Chondrocyte (in vitro differentiated cells): ENCODE measurements around the gene CDC73. TPM values are rescaled to one million over a fixed set of nuclear protein-coding genes. Genes with fewer than 3 reads are reported as not detected.

ENCODE experiments used
- DNase-seq: peaks from one replicate; pipeline ENCODE4 v3.0.0; 2021; ENCODE audit warnings: mixed read lengths, low spot score
- H3K27ac Mint-ChIP-seq: one replicate; pipeline ENCODE4 v1.8.0; 2021; ENCODE audit warnings: mild to moderate bottlenecking, moderate library complexity, mixed read lengths; ENCODE audit not compliant: unreplicated experiment
- H3K27me3 Mint-ChIP-seq: 2 replicates; pipeline ENCODE4 v1.8.0; 2021; ENCODE audit warnings: low read depth, mixed read lengths
- H3K36me3 Mint-ChIP-seq: 2 replicates; pipeline ENCODE4 v1.8.0; 2021; ENCODE audit warnings: low read depth, mixed read lengths
- H3K4me1 Mint-ChIP-seq: 2 replicates; pipeline ENCODE4 v1.8.0; 2021; ENCODE audit warnings: low read depth, mild to moderate bottlenecking, mixed read lengths
- H3K4me3 Mint-ChIP-seq: one replicate; pipeline ENCODE4 v1.8.0; 2021; ENCODE audit warnings: mild to moderate bottlenecking, moderate library complexity, mixed read lengths; ENCODE audit not compliant: unreplicated experiment
- H3K9me3 Mint-ChIP-seq: 2 replicates; pipeline ENCODE4 v1.8.0; 2021; ENCODE audit warnings: low read depth, mixed read lengths
- long read RNA-seq: library from polyadenylated mRNA; stranded (forward); transcript quantifications from one replicate; pipeline ENCODE4 v2.0.0, GENCODE V29; 2021
- total RNA-seq: library from RNA; stranded (reverse); gene quantifications from 3 replicates; pipeline ENCODE4 v1.2.1, GENCODE V29; 2021
- TF ChIP-seq, protein P1 (sequence below): fragments of 200-600 bp; sonication (generic); IDR thresholded peaks from 2 replicates; pipeline ENCODE4 v1.5.0; 2021; ENCODE audit warnings: antibody characterized with exemption, mild to moderate bottlenecking, moderate library complexity

Gene CDC73
- total RNA-seq: 63.2 to 80.7 TPM (median 69.4 TPM) in 3 replicates
- long read RNA-seq, full-length matches to known transcripts: 100 of 116 reads
- long read RNA-seq, partial matches to known transcripts: 6 of 116 reads
- long read RNA-seq, other reads (novel, unspliced or antisense): 10 of 116 reads

DNA sequence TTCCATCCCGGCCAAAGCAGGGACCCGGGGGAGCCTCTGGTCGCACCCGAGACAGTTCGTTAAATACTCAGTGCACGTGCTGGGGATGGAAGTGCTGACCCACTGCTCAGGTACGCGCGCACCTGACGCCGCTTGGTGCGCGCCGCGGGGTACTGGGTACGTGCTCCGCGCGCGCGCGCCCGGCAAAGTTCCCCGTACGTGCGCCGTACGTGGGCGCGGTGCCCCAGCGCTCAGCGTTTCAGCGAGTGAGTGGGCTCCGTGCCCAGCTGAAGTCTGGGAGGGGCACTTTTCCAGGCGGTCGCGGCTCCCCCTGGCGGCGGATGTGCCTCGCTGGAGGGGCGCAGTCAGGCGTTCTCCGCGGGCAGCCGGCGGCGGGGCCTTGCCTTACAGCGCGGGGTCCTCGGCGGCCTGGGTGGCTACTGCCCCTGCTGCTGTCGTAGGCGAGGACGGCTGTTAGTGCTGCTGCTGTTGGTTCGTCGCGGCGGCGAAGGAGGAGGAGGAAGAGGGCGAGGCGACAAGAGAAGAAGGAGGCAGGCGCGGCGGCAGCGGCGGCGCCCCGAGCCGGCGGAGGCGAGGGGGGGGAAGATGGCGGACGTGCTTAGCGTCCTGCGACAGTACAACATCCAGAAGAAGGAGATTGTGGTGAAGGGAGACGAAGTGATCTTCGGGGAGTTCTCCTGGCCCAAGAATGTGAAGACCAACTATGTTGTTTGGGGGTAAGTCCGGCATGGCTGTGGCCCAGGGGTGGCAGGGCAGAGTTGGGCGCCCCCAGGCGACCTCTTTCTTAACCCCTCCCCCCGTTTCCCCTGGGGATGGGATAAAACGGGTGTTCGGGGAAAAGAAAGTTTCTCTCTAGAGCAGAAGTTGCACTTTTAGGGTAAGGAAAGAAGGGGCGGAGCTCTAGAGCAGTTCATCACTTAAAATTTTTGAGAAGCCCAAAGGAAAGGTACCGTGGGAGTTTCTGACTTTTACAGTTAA lies at the start of gene CDC73:
CDC73 (plus strand) TSS at position 416 of the 978 bp plus-strand sequence; CDS start at position 586, 170 bp downstream.
- peak within 1 kb of the TSS; percentile 99 for H3K27ac Mint-ChIP-seq
- peak; percentile 99 for DNase-seq
- TF ChIP-seq, protein P1, sequence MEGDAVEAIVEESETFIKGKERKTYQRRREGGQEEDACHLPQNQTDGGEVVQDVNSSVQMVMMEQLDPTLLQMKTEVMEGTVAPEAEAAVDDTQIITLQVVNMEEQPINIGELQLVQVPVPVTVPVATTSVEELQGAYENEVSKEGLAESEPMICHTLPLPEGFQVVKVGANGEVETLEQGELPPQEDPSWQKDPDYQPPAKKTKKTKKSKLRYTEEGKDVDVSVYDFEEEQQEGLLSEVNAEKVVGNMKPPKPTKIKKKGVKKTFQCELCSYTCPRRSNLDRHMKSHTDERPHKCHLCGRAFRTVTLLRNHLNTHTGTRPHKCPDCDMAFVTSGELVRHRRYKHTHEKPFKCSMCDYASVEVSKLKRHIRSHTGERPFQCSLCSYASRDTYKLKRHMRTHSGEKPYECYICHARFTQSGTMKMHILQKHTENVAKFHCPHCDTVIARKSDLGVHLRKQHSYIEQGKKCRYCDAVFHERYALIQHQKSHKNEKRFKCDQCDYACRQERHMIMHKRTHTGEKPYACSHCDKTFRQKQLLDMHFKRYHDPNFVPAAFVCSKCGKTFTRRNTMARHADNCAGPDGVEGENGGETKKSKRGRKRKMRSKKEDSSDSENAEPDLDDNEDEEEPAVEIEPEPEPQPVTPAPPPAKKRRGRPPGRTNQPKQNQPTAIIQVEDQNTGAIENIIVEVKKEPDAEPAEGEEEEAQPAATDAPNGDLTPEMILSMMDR: peak; percentile 97

DNA sequence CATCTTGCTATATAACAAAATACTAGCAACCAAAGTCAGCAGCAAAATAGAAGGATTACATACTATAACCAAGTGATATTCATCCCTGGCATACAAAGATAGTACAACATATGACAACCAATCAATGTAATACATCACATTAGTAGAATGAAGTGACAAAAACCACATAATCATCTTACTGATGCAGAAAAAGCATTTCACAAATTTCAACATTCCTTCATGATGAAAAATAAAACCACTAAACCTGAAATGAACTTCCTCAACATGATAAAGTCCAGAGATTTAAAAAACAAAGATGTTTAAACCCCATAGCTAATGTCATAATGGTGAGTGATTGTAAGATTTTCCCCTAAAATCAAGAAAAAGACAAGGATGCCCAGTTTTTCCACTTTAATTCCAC lies 43.8 kb upstream of the CDC73 start:
- TF ChIP-seq, protein P1: no peak
- peaks cover 12% of the 10 kb centered on the region for H3K9me3 Mint-ChIP-seq
- H3K4me3 Mint-ChIP-seq: no peak overlapping the region
- no peaks in the 10 kb centered on the region for H3K4me1 Mint-ChIP-seq
- no peak overlapping the region for H3K27ac Mint-ChIP-seq
- H3K36me3 Mint-ChIP-seq: peaks cover 33% of the 10 kb centered on the region
- DNase-seq: no peak
- no peaks in the 10 kb centered on the region for H3K27me3 Mint-ChIP-seq

More for the DNA sequence above, at the start of gene CDC73:
- Mint-ChIP-seq H3K4me3 (peak within 1 kb of the TSS; percentile 86), H3K9me3 (no peaks in the 10 kb centered on the region), H3K36me3 (peaks cover 4% of the 10 kb centered on the region), H3K27me3 (no peaks in the 10 kb centered on the region), H3K4me1 (peaks cover 36% of the 10 kb centered on the region)

DNA sequence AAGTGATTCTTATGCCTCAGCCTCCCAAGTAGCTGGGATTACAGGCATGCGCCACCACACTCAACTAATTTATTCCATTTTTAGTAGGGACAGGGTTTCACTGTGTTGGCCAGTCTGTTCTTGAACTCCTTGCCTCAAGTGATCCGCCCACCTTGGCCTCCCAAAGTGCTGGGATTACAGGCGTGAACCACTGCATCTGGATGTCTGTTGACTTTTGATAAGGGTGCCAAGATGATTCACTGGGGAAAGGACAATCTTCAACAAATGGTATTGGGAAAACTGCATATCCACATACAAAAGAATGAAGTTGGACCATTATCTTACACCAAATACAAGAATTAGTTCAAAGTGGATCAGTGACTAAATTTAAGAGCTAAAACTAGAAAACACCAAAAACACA lies 42.6 kb upstream of the CDC73 start:
- Mint-ChIP-seq H3K4me3 (no peak overlapping the region), H3K27me3 (no peaks in the 10 kb centered on the region), H3K9me3 (peaks cover 12% of the 10 kb centered on the region), H3K36me3 (peaks cover 39% of the 10 kb centered on the region), H3K4me1 (no peaks in the 10 kb centered on the region), H3K27ac (no peak overlapping the region)
- TF ChIP-seq, protein P1: no peak
- no peak for DNase-seq

DNA sequence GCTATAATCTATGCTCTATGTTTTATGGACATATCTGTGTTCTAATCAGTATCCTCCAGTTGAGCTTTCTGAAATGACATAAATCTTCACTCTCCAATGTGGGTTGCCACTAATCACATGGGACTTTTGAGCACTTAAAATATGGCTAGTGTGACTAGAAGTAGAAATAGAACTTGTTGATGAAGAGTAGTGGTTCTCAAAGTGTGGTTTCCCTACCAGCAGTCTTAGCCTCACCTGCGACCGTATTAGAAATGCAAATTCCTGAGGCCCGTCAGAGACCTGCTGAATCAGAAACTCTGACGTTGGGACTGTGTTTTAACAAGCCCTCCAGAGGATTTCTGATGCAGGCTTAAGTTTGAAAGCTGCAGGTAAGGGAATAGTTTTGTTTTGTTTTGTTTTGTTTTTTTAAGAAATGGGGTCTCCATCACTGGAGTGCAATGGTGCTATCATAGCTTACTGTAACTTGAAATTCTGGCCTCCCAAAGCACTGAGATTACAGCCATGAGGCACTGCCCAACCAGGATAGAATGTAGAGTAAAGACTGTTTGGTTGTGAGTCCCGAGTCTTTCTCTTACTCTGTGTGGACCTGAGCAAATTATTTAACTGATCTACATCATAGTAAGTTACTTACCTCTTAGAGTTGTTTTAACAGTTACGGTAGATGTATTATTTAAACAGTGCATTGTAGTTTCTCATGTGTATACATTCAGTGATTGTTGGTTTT lies 38.3 kb upstream of the CDC73 start:
- no peak overlapping the region for H3K27ac Mint-ChIP-seq
- no peaks in the 10 kb centered on the region for H3K27me3 Mint-ChIP-seq
- H3K4me3 Mint-ChIP-seq: no peak overlapping the region
- TF ChIP-seq, protein P1: no peak
- H3K9me3 Mint-ChIP-seq: peaks cover 3% of the 10 kb centered on the region
- peaks cover 36% of the 10 kb centered on the region for H3K36me3 Mint-ChIP-seq
- peaks cover 18% of the 10 kb centered on the region for H3K4me1 Mint-ChIP-seq
- DNase-seq: no peak

DNA sequence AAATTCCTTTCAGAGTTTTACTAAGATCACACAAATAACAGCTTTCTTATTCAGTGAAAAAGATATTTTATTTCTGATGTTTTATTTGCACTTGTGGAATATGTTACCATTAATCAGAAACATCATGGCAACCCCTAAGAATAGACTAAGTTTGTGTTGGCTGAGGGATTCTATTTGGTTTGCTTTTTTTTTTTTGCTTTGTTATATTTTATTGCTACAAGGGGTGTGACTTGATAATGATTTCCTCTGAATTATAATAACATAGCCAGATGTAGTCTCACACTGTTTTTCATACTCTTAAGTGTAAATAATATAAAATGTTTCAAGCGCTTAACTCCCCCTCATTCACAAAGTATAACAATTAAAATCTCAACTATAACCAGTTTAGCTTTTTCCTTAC lies 36.6 kb upstream of the CDC73 start:
- DNase-seq: no peak
- H3K4me1 Mint-ChIP-seq: peaks cover 18% of the 10 kb centered on the region
- no peaks in the 10 kb centered on the region for H3K27me3 Mint-ChIP-seq
- H3K27ac Mint-ChIP-seq: no peak overlapping the region
- peaks cover 24% of the 10 kb centered on the region for H3K36me3 Mint-ChIP-seq
- TF ChIP-seq, protein P1: no peak
- no peak overlapping the region for H3K4me3 Mint-ChIP-seq
- no peaks in the 10 kb centered on the region for H3K9me3 Mint-ChIP-seq
